ENCODE measurements around the gene PLIN5. TPM values are rescaled to one million over a fixed set of nuclear protein-coding genes. Genes with fewer than 3 reads are reported as not detected.

Gene PLIN5
- total and polyA plus RNA-seq, 8 donors = 30.6 to 533 (median 50.7) TPM

DNA sequence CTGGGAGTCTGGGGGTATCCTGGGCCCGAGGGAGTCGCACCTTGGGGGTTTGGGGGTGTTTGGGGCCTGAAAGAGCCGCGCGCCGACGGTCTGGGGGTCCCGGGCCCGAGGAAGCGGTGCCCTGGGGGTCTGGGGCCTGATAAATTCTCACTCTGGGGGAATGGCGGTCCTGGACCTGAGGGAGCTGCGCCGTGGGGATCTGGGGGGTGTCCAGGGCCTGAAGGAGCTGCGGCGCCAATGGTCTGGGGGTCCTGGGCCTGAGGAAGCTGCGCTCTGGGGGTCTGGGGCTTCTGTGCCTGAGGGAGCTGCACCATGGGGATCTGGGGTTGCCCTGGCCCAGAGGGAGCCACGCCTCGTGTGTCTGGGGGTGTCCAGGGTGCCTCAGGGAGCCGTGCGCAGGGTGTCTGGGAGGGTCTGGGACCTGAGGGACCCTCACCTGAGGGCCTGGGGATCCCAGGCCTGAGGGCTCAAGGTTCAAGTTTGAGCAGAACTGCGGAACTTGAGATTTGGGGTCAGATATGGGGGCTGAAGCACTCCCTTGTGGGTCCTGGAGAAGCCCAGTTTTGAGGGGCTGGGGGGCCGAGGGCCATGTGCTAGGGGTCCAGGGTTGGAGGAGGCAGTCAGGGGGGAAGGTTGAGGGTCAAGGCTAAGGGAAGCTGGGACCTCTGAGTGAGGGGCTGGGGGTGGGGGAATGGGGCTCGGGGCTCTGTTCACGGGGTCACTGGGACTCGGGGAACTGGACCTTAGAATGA is 61.8 kb downstream of the PLIN5 start:
- 20 to 21% methylated on average over 25 of the region's 25 CpGs for WGBS, 2 donors
- H3K27ac ChIP-seq = no peak overlapping the region
- no peaks in the 10 kb centered on the region for H3K27me3 ChIP-seq
- H3K4me1 ChIP-seq = peaks cover 0 to 3% (median 0%) of the 10 kb centered on the region in 3 donors
- FAIRE-seq (no peak), ATAC-seq (no peak), DNase-seq (peak in 2 of 6 donors; percentile 22 to 76)
- peak overlapping the region; percentile 90 to 98 (median 92) for H3K4me3 ChIP-seq
- TF ChIP-seq CTCF (IDR thresholded peaks at IDR 0.05) = no peak
- H3K9me3 ChIP-seq = no peaks in the 10 kb centered on the region
- intact Hi-C loops (cut with DNase I) = no loop called here
- H3K36me3 ChIP-seq = peaks cover 0 to 6% (median 0%) of the 10 kb centered on the region in 3 donors

Other genes starting within 250 kb of the PLIN5 start
- gene TMIGD2, start 232.8 kb downstream of the PLIN5 start, total RNA-seq = under 1 TPM in 2 of 6 donors, not detected in 4; 0.16 to 0.28 TPM
- not detected for gene TMIGD2, start 232.8 kb downstream of the PLIN5 start, polyA plus RNA-seq
- gene FSD1, start 230.6 kb downstream of the PLIN5 start, total RNA-seq = under 1 TPM in 1 of 6 donors, not detected in 5; 0.50 TPM
- gene FSD1, start 230.6 kb downstream of the PLIN5 start, polyA plus RNA-seq = under 1 TPM in 1 of 2 donors, not detected in 1; 0.21 TPM
- gene STAP2, start 196.4 kb downstream of the PLIN5 start, total RNA-seq = 10 to 100 TPM; 17.4 to 45.4 (median 23.3) TPM
- gene STAP2, start 196.4 kb downstream of the PLIN5 start, polyA plus RNA-seq = 10 to 100 TPM; 46.6 to 65.5 TPM
- 10 to 100 TPM; 11.8 to 20.0 (median 14.9) TPM for gene MPND, start 191.7 kb downstream of the PLIN5 start, total RNA-seq
- 10 to 100 TPM; 16.7 to 18.9 TPM for gene MPND, start 191.7 kb downstream of the PLIN5 start, polyA plus RNA-seq
- 10 to 100 TPM; 25.9 to 31.1 (median 27.5) TPM for gene SH3GL1, start 134.7 kb downstream of the PLIN5 start, total RNA-seq
- gene SH3GL1, start 134.7 kb downstream of the PLIN5 start, polyA plus RNA-seq = 10 to 100 TPM; 27.1 to 34.2 TPM
- 1 to 10 TPM; 2.8 to 5.0 (median 3.9) TPM for gene CHAF1A, start 132.6 kb downstream of the PLIN5 start, total RNA-seq
- gene CHAF1A, start 132.6 kb downstream of the PLIN5 start, polyA plus RNA-seq = 1 to 10 TPM; 3.8 to 4.3 TPM
- gene UBXN6, start 77.4 kb downstream of the PLIN5 start, total RNA-seq = 10 to 100 TPM; 57.2 to 79.3 (median 67.0) TPM
- gene UBXN6, start 77.4 kb downstream of the PLIN5 start, polyA plus RNA-seq = 100 to 1,000 TPM; 110 to 130 TPM
- gene HDGFL2, start 62.9 kb downstream of the PLIN5 start, total RNA-seq = 10 to 100 TPM; 12.8 to 23.4 (median 16.3) TPM
- gene HDGFL2, start 62.9 kb downstream of the PLIN5 start, polyA plus RNA-seq = 10 to 100 TPM; 32.8 to 32.9 TPM
- 10 to 100 TPM in 3 of 6 donors, 1 to 10 TPM in 3; 2.2 to 17.8 (median 9.2) TPM for gene PLIN4, start 16.7 kb downstream of the PLIN5 start, total RNA-seq
- 100 to 1,000 TPM in 1 of 2 donors, 10 to 100 TPM in 1; 23.6 to 138 TPM for gene PLIN4, start 16.7 kb downstream of the PLIN5 start, polyA plus RNA-seq
- 10 to 100 TPM in 5 of 6 donors, 1 to 10 TPM in 1; 7.9 to 53.6 (median 14.8) TPM for gene LRG1, start 4.8 kb upstream of the PLIN5 start, total RNA-seq
- gene LRG1, start 4.8 kb upstream of the PLIN5 start, polyA plus RNA-seq = 10 to 100 TPM; 22.1 to 36.4 TPM
- 1 to 10 TPM; 2.2 to 4.7 (median 2.5) TPM for gene SEMA6B, start 24.5 kb upstream of the PLIN5 start, total RNA-seq
- 1 to 10 TPM; 4.4 TPM for gene SEMA6B, start 24.5 kb upstream of the PLIN5 start, polyA plus RNA-seq
- gene TNFAIP8L1, start 104.3 kb upstream of the PLIN5 start, total RNA-seq = 1 to 10 TPM; 1.2 to 3.3 (median 1.6) TPM
- gene TNFAIP8L1, start 104.3 kb upstream of the PLIN5 start, polyA plus RNA-seq = 1 to 10 TPM; 3.5 to 3.6 TPM
- 100 to 1,000 TPM in 1 of 6 donors, 10 to 100 TPM in 5; 56.7 to 102 (median 66.4) TPM for gene MYDGF, start 135.1 kb upstream of the PLIN5 start, total RNA-seq
- 10 to 100 TPM; 50.3 to 80.6 TPM for gene MYDGF, start 135.1 kb upstream of the PLIN5 start, polyA plus RNA-seq
- gene DPP9, start 188.6 kb upstream of the PLIN5 start, total RNA-seq = 10 to 100 TPM; 19.0 to 36.7 (median 25.0) TPM
- gene DPP9, start 188.6 kb upstream of the PLIN5 start, polyA plus RNA-seq = 10 to 100 TPM; 30.4 to 47.4 TPM